Stimulated activated CD4-positive, alpha-beta T cell treated with anti-CD3 and anti-CD28 coated beads, Interleukin-4, amount 100 ng/mL, for 48 hours (primary cell): ENCODE measurements around the gene SUB1.

Source experiments
- DNase-seq, 2 donors: peaks; one replicate each; pipeline ENCODE4 v3.0.0-alpha.2; 2020; ENCODE audit warnings: low read depth in 2 of 2

Gene SUB1

GRCh38 chr5:32645246-32645645 lies 59.9 kb downstream of the SUB1 start:
- DNase-seq, result no peak

DNA sequence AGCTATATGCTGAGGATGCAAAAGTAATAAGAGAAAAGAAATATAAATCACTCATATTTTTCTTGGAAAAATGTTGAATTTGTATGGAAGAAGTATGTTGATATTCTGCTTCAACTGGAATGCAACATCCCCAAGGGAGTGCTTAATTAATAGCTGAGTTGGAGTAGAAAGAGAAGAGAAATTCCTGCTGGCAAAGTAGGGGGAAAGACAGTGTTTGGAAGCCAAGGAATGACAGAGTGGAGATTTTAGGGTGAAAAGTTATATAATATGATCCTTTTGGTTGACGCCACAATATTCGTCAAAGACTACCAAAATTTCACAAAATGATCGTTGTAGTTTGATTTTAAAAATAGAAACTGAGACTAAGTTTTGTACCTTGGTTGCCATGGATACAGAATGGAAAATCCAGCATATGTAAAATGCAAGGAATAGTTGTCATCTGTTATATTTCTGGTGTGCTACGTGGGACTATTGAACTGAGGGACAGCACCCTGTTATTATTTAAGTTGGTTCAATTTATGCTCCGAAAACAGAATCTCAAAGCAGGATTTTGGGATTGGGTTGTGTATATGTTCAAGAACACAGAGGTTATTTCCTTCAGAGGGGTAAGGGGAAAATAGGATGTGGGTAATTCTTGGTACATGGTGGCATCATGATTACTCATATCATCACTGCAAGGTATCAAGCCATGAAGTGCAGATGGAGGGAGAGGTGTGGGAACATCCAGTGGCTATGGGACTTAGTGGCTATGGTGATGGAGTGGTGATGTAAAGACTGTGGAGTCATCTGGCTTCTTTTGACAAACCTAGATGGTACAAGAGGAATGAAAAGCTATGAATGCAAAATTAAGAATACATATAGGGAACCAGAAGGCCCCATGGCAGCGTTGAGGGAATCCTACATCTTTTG lies 61.0 kb downstream of the SUB1 start:
- no peak for DNase-seq

GRCh38 chr5:32651088-32651487 lies 65.7 kb downstream of the SUB1 start:
- DNase-seq, result no peak

DNA sequence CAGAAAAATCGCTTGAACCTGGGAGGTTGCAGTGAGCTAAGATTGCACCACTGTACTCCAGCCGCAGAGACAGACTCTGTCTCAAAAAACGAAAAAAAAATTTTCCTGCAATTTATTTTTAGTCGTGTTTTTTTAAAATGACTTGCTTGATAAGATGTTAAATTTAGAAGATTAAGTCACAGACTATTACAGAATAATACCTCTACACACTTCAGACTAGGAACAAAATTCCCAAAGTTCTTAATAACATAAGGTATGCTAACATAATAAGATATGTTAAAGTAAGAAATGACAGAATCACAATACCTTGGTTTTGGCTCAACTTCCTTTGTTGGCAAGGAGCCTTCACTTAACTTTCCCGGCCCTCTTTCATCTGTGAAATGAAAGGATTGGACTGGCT lies 66.3 kb downstream of the SUB1 start:
- DNase-seq, result no peak
